Thyroid gland (tissue), 4 donors: ENCODE results near the gene RPS27L. TPM values are rescaled to one million over a fixed set of nuclear protein-coding genes. Genes with fewer than 3 reads are reported as not detected.

Experiments used
- DNase-seq, 2 donors: peaks; one replicate each; pipeline ENCODE4 v3.0.0-alpha.2; 2019
- H3K27ac ChIP-seq, 3 donors: fragments of 200-600 bp; sonication (generic); 1 replicate in 2 of 3; 2 replicates in 1 of 3; pipeline ENCODE4 v1.5.1; 2016 to 2019; ENCODE audit warnings: mild to moderate bottlenecking in 1 of 3, moderate library complexity in 1 of 3
- H3K27me3 ChIP-seq: fragments of 200-600 bp; sonication (generic); one replicate; pipeline ENCODE4 v1.5.1; 2019
- H3K36me3 ChIP-seq, 2 donors: fragments of 200-600 bp; sonication (generic); one replicate each; pipeline ENCODE4 v1.5.1; 2016 to 2019
- H3K4me1 ChIP-seq, 2 donors: fragments of 200-600 bp; sonication (generic); one replicate each; pipeline ENCODE4 v1.5.1; 2017 to 2019
- H3K4me3 ChIP-seq, 3 donors: fragments of 200-600 bp; sonication (generic); replicated peaks in 1 of 3; 1 replicate in 2 of 3; 2 replicates in 1 of 3; pipeline ENCODE4 v1.5.1; 2016; ENCODE audit warnings: mild to moderate bottlenecking in 1 of 3
- H3K9me3 ChIP-seq: fragments of 200-600 bp; sonication (generic); one replicate; pipeline ENCODE4 v1.5.1; 2017
- CTCF ChIP-seq, 6 experiments: fragments of 200-600 bp in 3 of 6; fragments of 450-650 bp in 3 of 6; sonication (generic) in 3 of 6; IDR thresholded peaks; one replicate each; pipeline ENCODE4 v1.5.1; 2016 to 2019; ENCODE audit warnings: antibody characterized with exemption in 6 of 6, mild to moderate bottlenecking in 2 of 6, inconsistent platforms in 1 of 6, moderate library complexity in 1 of 6
- POLR2A ChIP-seq, 2 donors: fragments of 450-650 bp; IDR thresholded peaks; one replicate each; pipeline ENCODE4 v1.6.1; 2017; ENCODE audit warnings: antibody characterized with exemption in 2 of 2, mild to moderate bottlenecking in 2 of 2, moderate library complexity in 1 of 2
- WGBS, 2 donors: methylation state at CpG; one replicate each; pipeline ENCODE4 v1.1.5; 2017; 5-methylcytosine and 5-hydroxymethylcytosine counted together
- intact Hi-C: fragments of 100-400 bp; cut with DNase I; formaldehyde crosslinking; loops from one replicate; pipeline ENCODE4 v1.15.1; 2023
- total RNA-seq, 4 donors: library from RNA; depleted of rRNA; stranded (reverse); fragments of >200 nt; gene quantifications; one replicate each; pipeline ENCODE4 v1.2.3, GENCODE V29; 2016

The RPS27L gene
- total RNA-seq, 4 donors from 2014 or later = 38.6 to 126 (median 88.9) TPM

DNA sequence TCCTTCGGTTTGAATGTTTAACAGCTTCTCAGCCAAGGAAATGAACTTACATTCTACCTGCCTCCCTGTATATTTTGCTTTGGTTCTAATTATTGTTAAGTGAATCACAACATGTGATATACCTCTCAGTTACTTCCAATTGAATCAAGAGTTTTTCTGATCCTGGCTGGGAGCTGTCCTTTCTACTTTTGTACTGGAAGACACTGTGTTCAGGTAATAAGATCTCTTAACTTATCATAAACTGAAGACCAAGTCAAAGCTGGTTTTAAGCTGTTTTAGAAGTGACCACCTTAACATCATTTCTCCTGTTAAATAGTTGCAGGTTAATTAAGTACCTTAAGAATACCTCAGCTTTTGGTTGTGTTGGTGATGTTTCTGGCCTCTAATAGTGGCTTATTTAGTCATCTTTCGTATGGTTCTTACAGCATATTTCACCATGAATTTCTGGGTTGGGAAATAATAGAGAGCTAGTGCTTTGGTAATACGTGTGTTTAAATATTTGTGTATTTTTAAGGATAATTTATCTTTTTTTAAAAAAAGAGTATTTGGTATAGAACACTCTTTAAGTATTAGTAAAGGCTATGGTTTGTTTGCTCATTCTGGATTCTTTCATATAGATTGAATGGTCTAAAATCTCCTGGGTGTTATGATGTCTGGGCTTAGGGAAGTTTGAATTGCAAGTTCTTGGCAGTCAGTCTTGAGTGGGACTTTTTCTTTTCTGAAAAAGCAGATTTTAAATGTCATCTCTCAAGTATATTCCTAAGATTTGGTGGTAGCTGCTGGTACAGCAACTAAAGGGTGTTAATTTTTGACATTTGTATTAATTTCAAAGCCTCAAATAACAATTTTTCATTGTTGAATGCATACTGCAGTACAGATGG, 33.7 kb upstream of the RPS27L start:
- no peak for DNase-seq
- H3K27me3 ChIP-seq = no peaks in the 10 kb centered on the region
- no peaks in the 10 kb centered on the region for H3K36me3 ChIP-seq
- H3K9me3 ChIP-seq = no peaks in the 10 kb centered on the region
- no peak overlapping the region for H3K4me3 ChIP-seq
- peaks cover 7 to 34% of the 10 kb centered on the region in 2 donors for H3K4me1 ChIP-seq
- H3K27ac ChIP-seq = no peak overlapping the region
- intact Hi-C loops = no loop called here
- no peak for TF ChIP-seq CTCF (IDR thresholded peaks at IDR 0.05)
- no peak for TF ChIP-seq POLR2A (IDR thresholded peaks at IDR 0.05)
- WGBS, 2 donors = 72 to 76% methylated on average over 3 of the region's 3 CpGs

DNA sequence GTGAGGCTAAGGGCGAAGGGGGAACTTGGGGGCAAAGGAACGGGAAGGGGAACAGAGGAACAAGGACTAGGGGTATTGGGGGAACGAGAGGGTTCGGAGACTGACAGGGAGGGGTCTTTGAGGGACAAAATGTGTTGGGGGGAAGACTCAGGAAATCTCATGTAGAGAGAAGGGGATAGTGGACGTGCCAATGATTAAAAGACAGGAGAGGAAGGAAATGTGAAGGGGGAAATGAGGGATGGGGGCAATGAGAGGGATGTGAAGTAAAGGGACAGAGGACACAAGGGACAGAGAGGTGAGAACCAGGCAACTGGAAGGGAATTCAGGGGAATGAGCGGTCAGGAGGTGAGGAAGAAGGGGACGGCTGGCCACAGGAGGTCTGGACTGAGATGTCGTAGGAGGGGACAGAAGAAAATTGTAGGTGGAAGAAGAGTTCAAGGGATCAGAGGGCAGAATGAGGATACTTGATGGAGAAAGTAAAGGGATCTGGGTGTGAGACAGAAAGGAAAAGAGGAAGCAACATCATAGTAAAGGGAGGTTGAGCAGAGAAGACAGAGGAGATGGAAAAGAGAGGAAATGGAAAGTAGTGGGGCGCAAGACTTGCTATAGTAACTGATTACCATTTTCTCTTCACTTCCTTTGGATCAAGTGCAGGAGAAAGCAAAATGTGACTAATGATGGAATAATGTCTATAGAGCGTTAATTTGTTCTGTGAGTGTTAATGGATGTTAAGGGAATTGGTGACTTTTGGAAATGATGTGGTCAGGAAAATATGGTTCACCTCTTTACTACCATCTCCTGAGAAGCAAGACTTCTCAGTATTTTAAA, 32.9 kb upstream of the RPS27L start:
- intact Hi-C loops = loop anchor here (10.0 kb wide), 1 partner anchor 85 kb away; the partner anchor contains the start of gene APH1B
- no peak for TF ChIP-seq CTCF (IDR thresholded peaks at IDR 0.05)
- no peak for TF ChIP-seq POLR2A (IDR thresholded peaks at IDR 0.05)
- H3K36me3 ChIP-seq = no peaks in the 10 kb centered on the region
- no peaks in the 10 kb centered on the region for H3K9me3 ChIP-seq
- peaks cover 7 to 26% of the 10 kb centered on the region in 2 donors for H3K4me1 ChIP-seq
- H3K27ac ChIP-seq = peak overlapping the region; percentile 45 to 76 (median 52)
- DNase-seq = no peak
- peak overlapping the region; percentile 64 to 83 (median 74) for H3K4me3 ChIP-seq
- H3K27me3 ChIP-seq = no peaks in the 10 kb centered on the region
- WGBS, 2 donors = 13 to 22% methylated on average over 10 of the region's 10 CpGs

DNA sequence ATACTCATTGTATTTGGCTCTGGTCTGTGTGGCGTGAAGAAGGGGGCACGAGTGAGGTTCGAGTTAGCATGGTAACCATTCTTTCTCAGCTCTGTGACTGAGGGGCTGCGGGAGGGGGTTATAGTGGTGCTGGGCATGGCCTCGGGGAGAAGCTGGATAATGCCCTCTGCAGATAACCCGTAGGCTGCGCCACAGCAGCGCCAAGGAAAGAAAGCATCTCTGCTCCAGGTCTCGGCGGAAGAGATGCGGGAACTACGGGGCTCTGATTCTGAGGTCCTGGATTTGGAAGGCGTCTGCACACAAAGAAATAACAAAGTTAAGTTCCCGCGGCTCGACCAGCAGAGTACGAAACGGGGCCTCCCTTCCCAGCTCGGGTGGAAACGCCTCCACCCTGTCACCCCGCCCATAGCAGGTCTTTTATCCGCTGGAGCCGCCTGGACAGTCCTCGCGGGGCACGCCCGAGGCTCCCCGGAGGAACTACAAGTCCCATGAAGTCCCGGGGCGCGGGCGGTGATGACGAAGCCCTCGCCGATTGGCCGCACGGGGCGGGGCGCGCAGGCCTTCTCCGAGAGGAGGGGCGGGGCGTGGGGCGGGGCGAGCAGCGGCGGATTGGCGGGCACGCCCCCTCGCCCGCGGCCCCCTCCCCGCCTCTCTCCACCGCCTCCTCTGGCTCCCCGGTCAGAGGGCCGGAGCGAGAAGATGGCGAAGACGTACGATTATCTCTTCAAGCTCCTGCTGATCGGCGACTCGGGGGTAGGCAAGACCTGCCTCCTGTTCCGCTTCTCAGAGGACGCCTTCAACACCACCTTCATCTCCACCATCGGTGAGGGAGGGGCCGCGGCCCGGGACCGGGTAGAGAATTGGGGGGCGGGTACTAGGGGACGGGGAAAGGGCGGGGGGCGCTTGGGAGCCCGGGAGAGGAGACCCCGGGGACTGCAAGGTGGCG, 31.9 kb upstream of the RPS27L start, which contains the start of gene RAB8B:
RAB8B (plus strand) TSS at position 681 of the 946 bp plus-strand sequence; CDS start at position 700, 19 bp downstream.
- H3K27ac ChIP-seq = peak within 1 kb of the TSS; percentile 45 to 76 (median 52)
- no peaks in the 10 kb centered on the region for H3K36me3 ChIP-seq
- intact Hi-C loops = loop anchor here (10.0 kb wide), 1 partner anchor 86 kb away; the partner anchor contains the start of gene APH1B
- H3K4me3 ChIP-seq = peak within 1 kb of the TSS; percentile 64 to 83 (median 74)
- TF ChIP-seq CTCF (IDR thresholded peaks at IDR 0.05) = no peak
- TF ChIP-seq POLR2A (IDR thresholded peaks at IDR 0.05) = peak in 1 of 2 donors; percentile 69
- DNase-seq = peak; percentile 98 to 99
- H3K4me1 ChIP-seq = peaks cover 7 to 24% of the 10 kb centered on the region in 2 donors
- no peaks in the 10 kb centered on the region for H3K9me3 ChIP-seq
- H3K27me3 ChIP-seq = no peaks in the 10 kb centered on the region
- 1 to 3% methylated on average over 8 to 32 of the region's 77 CpGs for WGBS, 2 donors

GRCh38 chr15:63188247-63188925, 31.1 kb upstream of the RPS27L start:
- Histone ChIP-seq H3K27me3 (no peaks in the 10 kb centered on the region), H3K4me1 (peaks cover 7 to 19% of the 10 kb centered on the region in 2 donors), H3K27ac (peak overlapping the region in 2 of 3 donors; percentile 30 to 43), H3K36me3 (no peaks in the 10 kb centered on the region), H3K9me3 (no peaks in the 10 kb centered on the region), H3K4me3 (peak overlapping the region in 2 of 3 donors; percentile 38 to 64)
- intact Hi-C loops = loop anchor here (10.0 kb wide), 1 partner anchor 86 kb away; the partner anchor contains the start of gene APH1B
- WGBS, 2 donors = 45% methylated on average over 10 of the region's 10 CpGs
- DNase-seq = no peak
- no peak for TF ChIP-seq POLR2A (IDR thresholded peaks at IDR 0.05)
- no peak for TF ChIP-seq CTCF (IDR thresholded peaks at IDR 0.05)
